Duodenal mucosa (tissue), 2 donors: ENCODE results near the gene NBEAL1.

Source experiments
- H3K27ac ChIP-seq: one replicate; pipeline ENCODE4 v1.7.0; 2013; ENCODE audit warnings: low read depth, low read length
- H3K27me3 ChIP-seq, 2 donors: one replicate each; pipeline ENCODE4 v1.7.0; 2013; ENCODE audit warnings: low read length in 2 of 2, control low read depth in 1 of 2; ENCODE audit not compliant: insufficient read depth in 2 of 2, control insufficient read depth in 1 of 2
- H3K36me3 ChIP-seq, 2 donors: one replicate each; pipeline ENCODE4 v1.7.0; 2013; ENCODE audit warnings: low read length in 2 of 2, control low read depth in 1 of 2; ENCODE audit not compliant: insufficient read depth in 2 of 2, control insufficient read depth in 1 of 2
- H3K4me1 ChIP-seq, 2 donors: one replicate each; pipeline ENCODE4 v1.7.0; 2013; ENCODE audit warnings: low read length in 2 of 2, control low read depth in 1 of 2; ENCODE audit not compliant: insufficient read depth in 2 of 2, control insufficient read depth in 1 of 2
- H3K4me3 ChIP-seq, 2 donors: one replicate each; pipeline ENCODE4 v1.7.0; 2013; ENCODE audit warnings: low read length in 2 of 2, low read depth in 1 of 2
- H3K9ac ChIP-seq, 2 donors: one replicate each; pipeline ENCODE4 v1.7.0; 2013; ENCODE audit warnings: low read length in 2 of 2, low read depth in 1 of 2
- H3K9me3 ChIP-seq, 2 donors: one replicate each; pipeline ENCODE4 v1.7.0; 2013; ENCODE audit warnings: low read length in 2 of 2, control low read depth in 1 of 2; ENCODE audit not compliant: control insufficient read depth in 1 of 2

Gene NBEAL1

DNA sequence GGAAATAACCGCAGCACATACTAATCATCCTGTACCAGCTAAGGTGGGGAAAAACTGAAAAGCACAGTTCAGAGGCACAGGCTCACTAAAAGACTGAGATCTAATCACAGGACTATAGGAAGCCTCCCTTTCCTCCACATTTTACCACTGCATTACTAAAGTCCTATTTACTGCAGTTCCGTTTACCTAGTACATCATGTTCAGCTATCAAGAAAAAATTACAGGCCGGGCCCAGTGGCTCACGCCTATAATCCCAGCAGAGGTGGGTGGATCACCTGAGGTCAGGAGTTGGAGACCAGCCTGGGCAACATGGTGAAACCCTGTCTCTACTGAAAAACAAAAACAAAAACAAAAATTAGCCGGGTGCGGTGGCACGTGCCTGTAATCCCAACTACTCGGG, 11.0 kb upstream of the NBEAL1 start:
- no peaks in the 10 kb centered on the region for H3K9me3 ChIP-seq
- H3K4me3 ChIP-seq = no peak overlapping the region
- peaks cover 0 to 3% of the 10 kb centered on the region in 2 donors for H3K4me1 ChIP-seq
- no peak overlapping the region for H3K9ac ChIP-seq
- no peak overlapping the region for H3K27ac ChIP-seq
- H3K27me3 ChIP-seq = no peaks in the 10 kb centered on the region
- no peaks in the 10 kb centered on the region for H3K36me3 ChIP-seq

DNA sequence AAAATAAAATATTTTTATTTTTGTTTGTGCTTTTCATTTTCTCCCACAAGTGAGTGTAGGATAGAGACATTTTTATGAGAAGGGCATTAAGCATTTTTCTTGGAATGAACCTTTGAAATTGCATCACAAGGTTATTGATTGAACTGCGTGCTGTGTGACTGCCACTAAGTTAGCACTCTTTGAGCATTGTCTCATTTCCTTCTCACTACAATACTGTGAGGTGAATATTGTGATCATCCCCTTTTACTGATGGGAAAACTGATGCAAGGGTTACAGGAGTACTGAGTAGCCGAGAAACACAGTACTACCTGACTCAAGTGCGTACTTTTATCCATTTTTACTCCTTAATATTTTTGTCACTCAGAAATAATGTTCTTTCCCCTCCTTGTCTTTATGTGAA, 2.0 kb downstream of the NBEAL1 start:
- H3K9ac ChIP-seq = peak overlapping the region; percentile 55 to 67

DNA sequence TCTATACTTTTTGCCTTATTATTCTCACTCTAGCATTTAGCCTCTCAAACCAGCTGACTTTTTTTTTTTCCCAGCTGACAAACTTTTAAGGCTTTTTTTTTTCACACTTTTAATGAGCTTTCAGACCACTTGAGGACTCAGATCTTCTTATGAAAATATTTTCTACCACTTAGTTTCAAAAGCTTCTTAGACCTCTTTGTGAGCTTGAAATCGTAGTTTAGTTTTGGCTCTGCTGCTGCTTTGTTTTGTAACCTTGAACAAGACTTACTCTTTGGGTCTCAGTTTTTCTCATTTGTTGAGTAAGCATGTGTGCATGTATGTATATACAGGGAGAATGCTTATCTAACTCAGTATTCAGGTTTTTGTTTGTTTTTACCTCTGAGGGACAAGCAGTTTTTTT, 3.5 kb downstream of the NBEAL1 start:
- Histone ChIP-seq H3K4me3 (peak overlapping the region; percentile 38 to 66), H3K36me3 (no peaks in the 10 kb centered on the region), H3K9me3 (no peaks in the 10 kb centered on the region), H3K27ac (no peak overlapping the region), H3K4me1 (peaks cover 23 to 25% of the 10 kb centered on the region in 2 donors), H3K27me3 (no peaks in the 10 kb centered on the region), H3K9ac (peak overlapping the region; percentile 42 to 44)

More for the DNA sequence above, 2.0 kb downstream of the NBEAL1 start:
- Histone ChIP-seq H3K27ac (no peak overlapping the region), H3K9me3 (no peaks in the 10 kb centered on the region), H3K4me1 (peaks cover 15 to 20% of the 10 kb centered on the region in 2 donors), H3K27me3 (no peaks in the 10 kb centered on the region), H3K36me3 (no peaks in the 10 kb centered on the region), H3K4me3 (peak overlapping the region; percentile 62 to 94)

DNA sequence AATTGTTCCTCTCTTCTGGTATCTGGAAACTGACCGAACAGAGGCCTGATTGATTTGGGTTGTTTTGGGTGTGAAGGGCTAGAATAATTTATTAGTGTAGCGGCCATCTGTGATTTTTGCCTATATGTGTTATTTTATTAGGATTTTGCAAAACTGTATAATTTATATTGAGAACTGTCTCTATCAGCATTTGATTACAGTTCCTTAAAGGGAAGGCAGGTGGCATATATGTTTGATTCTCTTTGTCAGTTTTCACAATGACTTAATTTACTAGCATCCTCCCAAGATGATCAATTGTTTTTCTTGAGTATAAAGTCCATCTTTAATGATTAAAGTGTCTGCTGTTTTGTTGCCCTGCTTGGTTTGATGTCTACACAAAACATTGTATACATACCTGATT, 4.5 kb downstream of the NBEAL1 start:
- no peaks in the 10 kb centered on the region for H3K9me3 ChIP-seq
- H3K27me3 ChIP-seq = no peaks in the 10 kb centered on the region
- H3K9ac ChIP-seq = peak overlapping the region; percentile 42 to 44
- peak overlapping the region; percentile 38 to 66 for H3K4me3 ChIP-seq
- no peaks in the 10 kb centered on the region for H3K36me3 ChIP-seq
- H3K4me1 ChIP-seq = peaks cover 20 to 25% of the 10 kb centered on the region in 2 donors
- no peak overlapping the region for H3K27ac ChIP-seq

DNA sequence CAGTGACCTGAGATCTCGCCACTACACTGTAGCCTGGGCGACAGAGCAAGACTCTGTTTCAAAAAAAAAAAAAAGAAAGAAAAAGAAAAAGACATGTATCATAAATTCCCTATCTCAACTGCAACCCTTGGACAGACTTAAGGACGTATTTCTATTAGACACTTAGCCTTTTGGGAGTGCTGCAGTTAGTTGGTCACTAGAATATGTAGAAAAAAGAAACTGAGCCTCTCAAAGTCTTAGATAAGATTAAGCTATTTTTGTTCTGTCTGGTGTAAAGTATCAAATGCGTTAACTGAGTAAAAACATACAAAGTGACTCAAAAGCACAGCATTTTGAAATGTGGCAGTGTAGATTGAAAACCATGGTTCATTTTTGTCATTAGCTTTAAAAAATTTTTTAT, 7.3 kb downstream of the NBEAL1 start:
- Histone ChIP-seq H3K9ac (no peak overlapping the region), H3K9me3 (no peaks in the 10 kb centered on the region), H3K27ac (no peak overlapping the region), H3K4me1 (peaks cover 15% of the 10 kb centered on the region in 2 donors), H3K27me3 (no peaks in the 10 kb centered on the region), H3K4me3 (no peak overlapping the region), H3K36me3 (no peaks in the 10 kb centered on the region)

DNA sequence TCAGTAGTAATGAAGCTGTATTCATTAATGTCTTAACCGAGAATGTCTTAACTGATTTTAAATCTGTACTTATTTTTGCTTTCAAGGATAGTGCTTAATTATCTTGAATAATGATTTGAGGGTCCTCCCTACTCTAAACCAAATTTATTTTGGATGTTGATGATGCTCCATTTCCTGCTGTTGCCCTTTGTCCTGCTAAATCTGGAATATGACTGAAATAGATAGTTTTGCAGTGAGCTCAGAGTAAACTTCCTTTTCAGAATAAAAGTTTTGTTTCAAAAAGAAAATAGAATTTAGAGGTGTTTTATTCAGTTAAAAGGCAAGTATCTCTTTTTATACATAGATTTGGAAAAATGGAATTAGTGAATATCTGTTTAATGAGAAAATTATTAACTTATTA, 8.1 kb downstream of the NBEAL1 start:
- H3K36me3 ChIP-seq = no peaks in the 10 kb centered on the region
- H3K4me1 ChIP-seq = peaks cover 12 to 13% of the 10 kb centered on the region in 2 donors
- no peaks in the 10 kb centered on the region for H3K9me3 ChIP-seq
- H3K9ac ChIP-seq = no peak overlapping the region
- no peak overlapping the region for H3K4me3 ChIP-seq
- no peak overlapping the region for H3K27ac ChIP-seq
- no peaks in the 10 kb centered on the region for H3K27me3 ChIP-seq

DNA sequence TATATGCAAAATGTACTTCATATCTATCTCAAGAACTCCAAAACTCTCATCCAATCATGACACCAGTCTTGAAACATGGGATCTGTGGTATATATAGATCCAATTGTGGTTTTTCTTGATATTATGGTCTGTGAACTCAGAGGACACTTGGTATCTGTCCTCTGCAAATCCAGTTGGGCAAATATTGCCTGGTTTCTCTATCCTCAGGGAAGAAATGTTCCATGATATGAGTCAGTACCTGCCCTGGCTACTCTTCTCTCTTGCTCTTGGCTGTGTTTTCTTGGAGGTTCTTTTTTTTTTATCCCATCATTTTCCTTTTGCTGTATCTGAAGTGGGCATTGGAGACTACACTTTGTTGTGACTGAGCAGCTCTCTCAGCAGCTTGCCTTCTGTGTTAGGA, 10.9 kb downstream of the NBEAL1 start:
- no peaks in the 10 kb centered on the region for H3K9me3 ChIP-seq
- no peaks in the 10 kb centered on the region for H3K27me3 ChIP-seq
- H3K4me3 ChIP-seq = no peak overlapping the region
- H3K9ac ChIP-seq = no peak overlapping the region
- no peak overlapping the region for H3K27ac ChIP-seq
- peaks cover 5 to 9% of the 10 kb centered on the region in 2 donors for H3K4me1 ChIP-seq
- H3K36me3 ChIP-seq = no peaks in the 10 kb centered on the region

DNA sequence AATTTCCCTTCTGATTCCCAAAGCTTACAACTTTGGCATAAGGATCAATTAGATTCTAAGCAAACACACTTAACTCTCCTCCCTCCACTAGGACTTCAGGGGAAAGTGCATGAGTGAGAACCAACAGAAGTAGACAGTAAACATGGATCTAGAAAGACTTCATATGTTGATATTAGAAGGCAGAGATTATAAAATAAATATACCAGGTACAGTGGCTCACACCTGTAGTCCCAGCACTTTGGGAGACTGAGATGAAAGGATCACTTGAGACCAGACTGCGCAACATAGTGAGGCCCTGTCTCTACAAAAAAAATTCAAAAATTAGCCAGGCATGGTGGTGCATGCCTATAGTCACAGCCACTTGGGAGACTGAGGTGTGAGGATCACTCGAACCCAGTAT, 15.9 kb downstream of the NBEAL1 start:
- Histone ChIP-seq H3K4me3 (no peak overlapping the region), H3K9me3 (no peaks in the 10 kb centered on the region), H3K4me1 (no peaks in the 10 kb centered on the region), H3K27me3 (no peaks in the 10 kb centered on the region), H3K9ac (no peak overlapping the region), H3K27ac (no peak overlapping the region), H3K36me3 (no peaks in the 10 kb centered on the region)

DNA sequence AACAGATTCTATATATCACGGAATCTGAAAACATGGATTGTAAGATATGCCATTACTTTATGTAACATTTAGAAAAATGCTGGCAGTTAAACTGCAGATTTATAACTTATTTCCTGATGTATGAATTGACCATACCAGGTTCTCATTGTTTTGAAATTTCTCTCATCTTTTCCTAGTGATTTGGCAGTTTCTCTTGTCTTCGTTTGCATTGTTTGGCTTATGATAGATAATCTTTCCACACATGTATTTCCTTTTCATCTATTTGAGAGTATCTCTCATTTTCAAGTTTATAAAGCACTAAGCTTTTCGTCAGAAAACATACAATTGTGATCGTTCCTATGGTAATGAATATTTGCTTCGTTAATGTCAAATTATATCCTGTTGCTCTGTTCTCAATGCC, 16.3 kb downstream of the NBEAL1 start:
- H3K4me3 ChIP-seq = no peak overlapping the region

DNA sequence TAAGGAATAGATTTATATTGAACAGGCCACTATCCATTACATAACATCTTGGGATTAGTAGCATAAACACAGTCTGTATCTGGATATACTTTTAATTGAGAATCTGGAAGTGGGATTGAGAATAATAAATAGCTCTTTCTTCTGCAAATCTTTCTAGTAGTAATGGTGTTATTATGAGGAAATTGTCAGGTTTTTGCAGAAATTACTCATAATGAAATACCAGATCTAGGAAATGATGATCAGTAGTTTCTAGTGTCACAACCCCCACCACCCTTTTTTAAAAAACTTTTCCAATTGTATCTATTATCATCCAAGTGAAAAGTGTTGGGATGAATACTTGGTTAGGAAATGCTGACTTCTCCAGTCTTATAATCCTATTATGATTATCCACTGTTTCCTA, 18.7 kb downstream of the NBEAL1 start:
- H3K36me3 ChIP-seq = no peaks in the 10 kb centered on the region
- H3K27ac ChIP-seq = no peak overlapping the region
- no peak overlapping the region for H3K4me3 ChIP-seq
- no peaks in the 10 kb centered on the region for H3K27me3 ChIP-seq
- H3K9me3 ChIP-seq = no peaks in the 10 kb centered on the region
- no peak overlapping the region for H3K9ac ChIP-seq
- peaks cover 0 to 13% of the 10 kb centered on the region in 2 donors for H3K4me1 ChIP-seq

More for the DNA sequence above, 16.3 kb downstream of the NBEAL1 start:
- Histone ChIP-seq H3K36me3 (no peaks in the 10 kb centered on the region), H3K27ac (no peak overlapping the region), H3K4me1 (peaks cover 0 to 4% of the 10 kb centered on the region in 2 donors), H3K27me3 (no peaks in the 10 kb centered on the region), H3K9ac (no peak overlapping the region), H3K9me3 (no peaks in the 10 kb centered on the region)
